SK-N-SH treated with all-trans-retinoic acid at 6 μM for 48 hours (cell line): Measurements from ENCODE around the gene BATF.

Source experiments
- ATAC-seq: fragments of 200-7000 bp; cut with Tn5 transposase; 3 replicates; pipeline ENCODE4 v1.9.1; 2020; ENCODE audit warnings: mild to moderate bottlenecking, moderate library complexity
- ARNTL ChIP-seq: fragments of 450-650 bp; formaldehyde crosslinking; IDR thresholded peaks from 2 replicates; pipeline ENCODE4 v1.5.0; 2020; ENCODE audit warnings: low read depth, mild to moderate bottlenecking, moderate library complexity, borderline replicate concordance
- BACH2 ChIP-seq: fragments of 250-450 bp; sonication (Bioruptor Pico); IDR thresholded peaks from 2 replicates; pipeline ENCODE4 v1.9.0; 2021; ENCODE audit warnings: mild to moderate bottlenecking, borderline replicate concordance
- CREB5 ChIP-seq: fragments of 250-450 bp; sonication (Bioruptor Pico); IDR thresholded peaks from 2 replicates; pipeline ENCODE4 v1.5.1; 2020; ENCODE audit warnings: low read depth, mild to moderate bottlenecking, moderate library complexity
- CSDC2 ChIP-seq: fragments of 250-450 bp; sonication (Bioruptor Pico); IDR thresholded peaks from 2 replicates; pipeline ENCODE4 v1.5.0; 2020; ENCODE audit warnings: mild to moderate bottlenecking, moderate library complexity
- CSRNP3 ChIP-seq: fragments of 250-450 bp; sonication (Bioruptor Pico); IDR thresholded peaks from 2 replicates; pipeline ENCODE4 v1.5.1; 2021; ENCODE audit warnings: mild to moderate bottlenecking, moderate library complexity
- ESRRG ChIP-seq: fragments of 250-450 bp; sonication (Bioruptor Pico); IDR thresholded peaks from 2 replicates; pipeline ENCODE4 v1.6.1; 2021; ENCODE audit warnings: mild to moderate bottlenecking
- GLIS3 ChIP-seq: fragments of 250-450 bp; sonication (Bioruptor Pico); IDR thresholded peaks from 2 replicates; pipeline ENCODE4 v1.5.0; 2020; ENCODE audit warnings: mild to moderate bottlenecking, moderate library complexity
- ISL1 ChIP-seq: fragments of 250-450 bp; sonication (Bioruptor Pico); IDR thresholded peaks from 2 replicates; pipeline ENCODE4 v2.1.2; 2022; ENCODE audit warnings: mild to moderate bottlenecking, moderate library complexity
- OSR1 ChIP-seq: fragments of 250-450 bp; sonication (Bioruptor Pico); IDR thresholded peaks from 2 replicates; pipeline ENCODE4 v1.8.0; 2022; ENCODE audit warnings: moderate library complexity, mild to moderate bottlenecking, inconsistent platforms
- PATZ1 ChIP-seq: fragments of 250-450 bp; sonication (Bioruptor Pico); IDR thresholded peaks from 2 replicates; pipeline ENCODE4 v1.8.0; 2020; ENCODE audit warnings: mild to moderate bottlenecking, moderate library complexity, borderline replicate concordance
- POU6F1 ChIP-seq: fragments of 250-450 bp; sonication (Bioruptor Pico); IDR thresholded peaks from 2 replicates; pipeline ENCODE4 v1.8.0; 2021; ENCODE audit warnings: low read depth, mild to moderate bottlenecking, moderate library complexity, borderline replicate concordance
- PPARA ChIP-seq: fragments of 250-450 bp; sonication (Bioruptor Pico); IDR thresholded peaks from 2 replicates; pipeline ENCODE4 v1.5.0; 2020; ENCODE audit warnings: mild to moderate bottlenecking, borderline replicate concordance
- RARB ChIP-seq: fragments of 250-450 bp; sonication (Bioruptor Pico); IDR thresholded peaks from 2 replicates; pipeline ENCODE4 v1.8.0; 2021; ENCODE audit warnings: mild to moderate bottlenecking, moderate library complexity
- SNAI2 ChIP-seq: fragments of 250-450 bp; sonication (Bioruptor Pico); IDR thresholded peaks from 2 replicates; pipeline ENCODE4 v1.5.0; 2020; ENCODE audit warnings: mild to moderate bottlenecking, moderate library complexity
- TCF4 ChIP-seq: fragments of 250-450 bp; sonication (Bioruptor Pico); IDR thresholded peaks from 2 replicates; pipeline ENCODE4 v1.8.0; 2021; ENCODE audit warnings: mild to moderate bottlenecking, moderate library complexity, borderline replicate concordance
- TOX ChIP-seq: fragments of 250-450 bp; sonication (Bioruptor Pico); IDR thresholded peaks from 2 replicates; pipeline ENCODE4 v1.8.0; 2021; ENCODE audit warnings: mild to moderate bottlenecking, moderate library complexity, borderline replicate concordance
- TSHZ2 ChIP-seq: fragments of 250-450 bp; sonication (Bioruptor Pico); IDR thresholded peaks from 2 replicates; pipeline ENCODE4 v1.5.0; 2020; ENCODE audit warnings: mild to moderate bottlenecking, moderate library complexity
- ZC3H10 ChIP-seq: fragments of 250-450 bp; sonication (Bioruptor Pico); IDR thresholded peaks from 2 replicates; pipeline ENCODE4 v1.5.1; 2021; ENCODE audit warnings: mild to moderate bottlenecking, moderate library complexity
- ZFP3 ChIP-seq: fragments of 250-450 bp; sonication (Bioruptor Pico); IDR thresholded peaks from 2 replicates; pipeline ENCODE4 v1.5.0; 2020; ENCODE audit warnings: mild to moderate bottlenecking, moderate library complexity
- ZFP30 ChIP-seq: fragments of 450-650 bp; formaldehyde crosslinking; IDR thresholded peaks from 2 replicates; pipeline ENCODE4 v1.5.0; 2022; ENCODE audit warnings: mild to moderate bottlenecking, moderate library complexity
- ZNF565 ChIP-seq: fragments of 450-650 bp; formaldehyde crosslinking; conservative IDR thresholded peaks from 2 replicates; pipeline ENCODE4 v1.5.0; 2020; ENCODE audit warnings: low read depth, mild to moderate bottlenecking, moderate library complexity
- ZNF70 ChIP-seq: fragments of 450-650 bp; formaldehyde crosslinking; IDR thresholded peaks from 2 replicates; pipeline ENCODE4 v1.5.0; 2020; ENCODE audit warnings: mild to moderate bottlenecking, moderate library complexity
- ZNF8 ChIP-seq: fragments of 450-650 bp; formaldehyde crosslinking; IDR thresholded peaks from 2 replicates; pipeline ENCODE4 v1.5.0; 2020; ENCODE audit warnings: mild to moderate bottlenecking, moderate library complexity

BATF gene

GRCh38 chr14:75540479-75540851 lies 18.2 kb downstream of the BATF start:
- no peak for ATAC-seq
- TF ChIP-seq POU6F1 (CRISPR knock-in tag): no peak
- TF ChIP-seq ARNTL (CRISPR knock-in tag): no peak
- no peak for TF ChIP-seq RARB (CRISPR knock-in tag)
- TF ChIP-seq GLIS3 (CRISPR knock-in tag): no peak
- TF ChIP-seq TCF4 (CRISPR knock-in tag): no peak
- no peak for TF ChIP-seq ZNF565 (CRISPR knock-in tag)
- no peak for TF ChIP-seq SNAI2 (CRISPR knock-in tag)
- no peak for TF ChIP-seq ISL1
- TF ChIP-seq ZNF70: no peak
- TF ChIP-seq CSRNP3 (CRISPR knock-in tag): no peak
- TF ChIP-seq PPARA (CRISPR knock-in tag): no peak
- no peak for TF ChIP-seq ZFP30 (CRISPR knock-in tag)
- TF ChIP-seq ESRRG (CRISPR knock-in tag): no peak
- no peak for TF ChIP-seq ZFP3 (CRISPR knock-in tag)
- no peak for TF ChIP-seq CREB5 (CRISPR knock-in tag)
- no peak for TF ChIP-seq PATZ1
- no peak for TF ChIP-seq BACH2 (CRISPR knock-in tag)
- no peak for TF ChIP-seq ZNF8 (CRISPR knock-in tag)
- no peak for TF ChIP-seq OSR1 (CRISPR knock-in tag)

- TF ChIP-seq ESRRG (CRISPR knock-in tag) (no peak), ISL1 (no peak), GLIS3 (CRISPR knock-in tag) (no peak), ZNF565 (CRISPR knock-in tag) (no peak), TOX (no peak), CSDC2 (no peak), ZFP30 (CRISPR knock-in tag) (no peak), SNAI2 (CRISPR knock-in tag) (no peak), ZC3H10 (no peak), TSHZ2 (CRISPR knock-in tag) (no peak), PPARA (CRISPR knock-in tag) (no peak), POU6F1 (CRISPR knock-in tag) (no peak), ZNF8 (CRISPR knock-in tag) (no peak), BACH2 (CRISPR knock-in tag) (no peak), CREB5 (CRISPR knock-in tag) (no peak), CSRNP3 (CRISPR knock-in tag) (no peak), ZFP3 (CRISPR knock-in tag) (no peak), TCF4 (CRISPR knock-in tag) (no peak), ZNF70 (no peak)
- ATAC-seq: no peak
Measured at GRCh38 chr14:75542588-75543091, 20.4 kb downstream of the BATF start.
